ENCODE measurements around the gene SORCS1.

SORCS1 gene

DNA sequence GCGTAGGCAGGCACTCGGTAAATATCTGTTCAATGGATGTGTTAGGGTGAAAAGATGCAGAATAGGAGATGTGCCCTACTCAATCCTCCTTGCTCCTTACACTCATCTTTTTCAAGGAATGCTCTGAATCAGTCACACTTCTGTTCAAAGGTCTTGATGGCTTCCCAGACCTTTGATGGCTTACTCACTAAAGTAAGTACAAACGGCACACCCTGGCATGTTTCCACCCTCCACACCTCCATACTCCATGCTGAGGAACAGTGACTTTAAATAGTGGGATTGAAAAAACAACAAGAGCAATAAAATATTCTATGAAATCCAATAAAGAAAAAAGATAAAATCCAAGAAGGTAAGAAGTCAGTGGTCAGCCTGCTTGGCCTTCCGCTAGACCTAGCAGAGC, 569.2 kb downstream of the SORCS1 start:
- H4K20me1 ChIP-seq (ENCODE audit: insufficient read depth, low read length), result no peaks in the 10 kb centered on the region
- no peaks in the 10 kb centered on the region for H3K36me3 ChIP-seq (ENCODE audit: insufficient read depth, low read length)
- no peaks in the 10 kb centered on the region for H3F3A ChIP-seq (ENCODE audit: insufficient read depth, low read length)
- H3K79me2 ChIP-seq (ENCODE audit: insufficient read depth, low read length), result no peaks in the 10 kb centered on the region
- H3K9ac ChIP-seq (ENCODE audit: low read length), result no peak overlapping the region
- H2AFZ ChIP-seq (ENCODE audit: low read length), result no peak overlapping the region
- H3K4me1 ChIP-seq (ENCODE audit: insufficient read depth, low read length, severe bottlenecking), result no peaks in the 10 kb centered on the region
- no peak overlapping the region for H3K4me2 ChIP-seq (ENCODE audit: low read length)
- H3K9me3 ChIP-seq (ENCODE audit: low read length), result no peaks in the 10 kb centered on the region
- no peaks in the 10 kb centered on the region for H3K9me2 ChIP-seq (ENCODE audit: low read depth, low read length)
- no peak overlapping the region for H3K4me3 ChIP-seq (ENCODE audit: low read depth, low read length, poor library complexity, severe bottlenecking)
- TF ChIP-seq EZH2 (IDR thresholded peaks at IDR 0.05; ENCODE audit: borderline replicate concordance, low read length), result no peak
- TF ChIP-seq, protein P1, sequence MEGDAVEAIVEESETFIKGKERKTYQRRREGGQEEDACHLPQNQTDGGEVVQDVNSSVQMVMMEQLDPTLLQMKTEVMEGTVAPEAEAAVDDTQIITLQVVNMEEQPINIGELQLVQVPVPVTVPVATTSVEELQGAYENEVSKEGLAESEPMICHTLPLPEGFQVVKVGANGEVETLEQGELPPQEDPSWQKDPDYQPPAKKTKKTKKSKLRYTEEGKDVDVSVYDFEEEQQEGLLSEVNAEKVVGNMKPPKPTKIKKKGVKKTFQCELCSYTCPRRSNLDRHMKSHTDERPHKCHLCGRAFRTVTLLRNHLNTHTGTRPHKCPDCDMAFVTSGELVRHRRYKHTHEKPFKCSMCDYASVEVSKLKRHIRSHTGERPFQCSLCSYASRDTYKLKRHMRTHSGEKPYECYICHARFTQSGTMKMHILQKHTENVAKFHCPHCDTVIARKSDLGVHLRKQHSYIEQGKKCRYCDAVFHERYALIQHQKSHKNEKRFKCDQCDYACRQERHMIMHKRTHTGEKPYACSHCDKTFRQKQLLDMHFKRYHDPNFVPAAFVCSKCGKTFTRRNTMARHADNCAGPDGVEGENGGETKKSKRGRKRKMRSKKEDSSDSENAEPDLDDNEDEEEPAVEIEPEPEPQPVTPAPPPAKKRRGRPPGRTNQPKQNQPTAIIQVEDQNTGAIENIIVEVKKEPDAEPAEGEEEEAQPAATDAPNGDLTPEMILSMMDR (IDR thresholded peaks at IDR 0.05; ENCODE audit: low read length), result no peak
- H3K27me3 ChIP-seq (ENCODE audit: insufficient read depth, low read length), result no peaks in the 10 kb centered on the region
- H3K27ac ChIP-seq (ENCODE audit: low read depth, low read length, poor library complexity, severe bottlenecking), result no peak overlapping the region

- Histone ChIP-seq H3K4me3 (ENCODE audit: low read depth, low read length, poor library complexity, severe bottlenecking) (no peak overlapping the region), H3F3A (ENCODE audit: insufficient read depth, low read length) (no peaks in the 10 kb centered on the region), H3K27ac (ENCODE audit: low read depth, low read length, poor library complexity, severe bottlenecking) (no peak overlapping the region), H4K20me1 (ENCODE audit: insufficient read depth, low read length) (no peaks in the 10 kb centered on the region), H3K9me2 (ENCODE audit: low read depth, low read length) (no peaks in the 10 kb centered on the region), H3K4me2 (ENCODE audit: low read length) (no peak overlapping the region), H3K36me3 (ENCODE audit: insufficient read depth, low read length) (no peaks in the 10 kb centered on the region), H3K27me3 (ENCODE audit: insufficient read depth, low read length) (no peaks in the 10 kb centered on the region), H3K79me2 (ENCODE audit: insufficient read depth, low read length) (no peaks in the 10 kb centered on the region), H2AFZ (ENCODE audit: low read length) (no peak overlapping the region), H3K9me3 (ENCODE audit: low read length) (no peaks in the 10 kb centered on the region), H3K9ac (ENCODE audit: low read length) (no peak overlapping the region), H3K4me1 (ENCODE audit: insufficient read depth, low read length, severe bottlenecking) (no peaks in the 10 kb centered on the region)
- TF ChIP-seq, protein P1 (IDR thresholded peaks at IDR 0.05; ENCODE audit: low read length), result no peak
- TF ChIP-seq EZH2 (IDR thresholded peaks at IDR 0.05; ENCODE audit: borderline replicate concordance, low read length), result no peak
Observed at GRCh38 chr10:106593876-106594275, 570.6 kb downstream of the SORCS1 start.

DNA sequence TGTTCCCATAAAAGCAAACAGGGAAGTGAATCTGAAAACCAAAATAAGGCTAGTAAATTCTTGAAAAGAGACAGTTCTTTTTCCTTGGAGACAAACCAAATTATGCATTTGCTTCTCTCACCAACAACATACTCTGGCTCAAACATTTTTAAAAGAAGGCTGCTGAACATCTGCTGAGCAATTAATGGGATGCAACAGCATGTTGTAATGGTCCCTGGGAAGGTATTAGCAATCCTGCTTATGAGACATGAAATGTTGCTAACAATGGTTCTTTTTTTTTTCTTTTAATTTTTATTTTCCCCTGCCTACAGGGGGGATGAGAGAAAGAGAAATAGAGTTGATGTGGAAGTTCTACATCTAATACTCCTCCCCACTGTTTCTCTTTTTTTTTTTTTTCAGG, 572.1 kb downstream of the SORCS1 start:
- no peak for TF ChIP-seq EZH2 (IDR thresholded peaks at IDR 0.05; ENCODE audit: borderline replicate concordance, low read length)
- TF ChIP-seq, protein P1 (IDR thresholded peaks at IDR 0.05; ENCODE audit: low read length), result no peak
- no peaks in the 10 kb centered on the region for H3K4me1 ChIP-seq (ENCODE audit: insufficient read depth, low read length, severe bottlenecking)

More for the DNA sequence above, 572.1 kb downstream of the SORCS1 start:
- Histone ChIP-seq H3K9ac (ENCODE audit: low read length) (no peak overlapping the region), H2AFZ (ENCODE audit: low read length) (no peak overlapping the region), H3K4me2 (ENCODE audit: low read length) (no peak overlapping the region), H3F3A (ENCODE audit: insufficient read depth, low read length) (no peaks in the 10 kb centered on the region), H3K9me2 (ENCODE audit: low read depth, low read length) (no peaks in the 10 kb centered on the region), H3K27ac (ENCODE audit: low read depth, low read length, poor library complexity, severe bottlenecking) (no peak overlapping the region), H3K4me3 (ENCODE audit: low read depth, low read length, poor library complexity, severe bottlenecking) (no peak overlapping the region), H4K20me1 (ENCODE audit: insufficient read depth, low read length) (no peaks in the 10 kb centered on the region), H3K79me2 (ENCODE audit: insufficient read depth, low read length) (no peaks in the 10 kb centered on the region), H3K9me3 (ENCODE audit: low read length) (no peaks in the 10 kb centered on the region), H3K36me3 (ENCODE audit: insufficient read depth, low read length) (no peaks in the 10 kb centered on the region), H3K27me3 (ENCODE audit: insufficient read depth, low read length) (no peaks in the 10 kb centered on the region)
